HCT116 (cell line): ENCODE measurements around the gene PNLIPRP3. TPM values are rescaled to one million over a fixed set of nuclear protein-coding genes. Genes with fewer than 3 reads are reported as not detected.

ENCODE experiments used
- ATAC-seq: fragments of 200-7000 bp; cut with Tn5 transposase; 2 replicates; pipeline ENCODE4 v1.9.1; 2020; ENCODE audit warnings: mild to moderate bottlenecking, moderate library complexity
- BruUV-seq: library from RNA; stranded (reverse); fragments of 400-500 nt; replicated peaks from 2 replicates; lab custom pipeline; 2021; lab: Mats Ljungman, UMichigan
- CTCF ChIA-PET: fragments of 300-600 bp; sonication (Branson Sonifier 250); formaldehyde crosslinking; loops from one replicate; lab custom pipeline; 2021; ENCODE audit warnings: antibody characterized with exemption; lab: Charles Lee
- POLR2A ChIA-PET: fragments of 300-600, 350-600 bp; sonication (Branson Sonifier 250); formaldehyde crosslinking; loops from one replicate; lab custom pipeline; 2021; ENCODE audit warnings: antibody characterized with exemption; lab: Charles Lee
- RAD21 ChIA-PET, 2 experiments: fragments of 300-600 bp; sonication (Branson Sonifier 250); formaldehyde crosslinking; loops; one replicate each; lab custom pipeline; 2023; ENCODE audit warnings: low total read pairs in 2 of 2; ENCODE audit not compliant: uncharacterized antibody in 2 of 2, unreplicated experiment in 2 of 2, low non-redundant PET in 1 of 2; lab: Charles Lee
- DNase-seq: peaks from one replicate; pipeline ENCODE4 v3.0.0-alpha.2; 2010; ENCODE audit warnings: low read depth, low spot score
- H2AFZ ChIP-seq: fragments of 200-600 bp; shearing (Covaris generic), sonication (generic); 2 replicates; pipeline ENCODE4 v1.6.1; 2017; ENCODE audit warnings: low read depth, mixed run types, mixed read lengths, antibody characterized with exemption, low read length; ENCODE audit not compliant: poor library complexity, severe bottlenecking
- H3K27ac ChIP-seq: 2 replicates; pipeline ENCODE4 v1.5.1; 2012; ENCODE audit warnings: low read depth, low read length
- H3K27me3 ChIP-seq: fragments of 200-600 bp; sonication (generic); 2 replicates; pipeline ENCODE4 v1.6.1; 2016; ENCODE audit warnings: mixed run types, low read length, mixed read lengths; ENCODE audit not compliant: insufficient read depth
- H3K36me3 ChIP-seq, 2 experiments: fragments of 200-500 bp in 1 of 2; fragments of 200-600 bp in 1 of 2; sonication (Bioruptor generic) in 1 of 2; sonication (generic) in 1 of 2; 2 replicates each; pipeline versions ENCODE4 v1.5.1 to v1.6.1; 2014 to 2016; ENCODE audit warnings: low read length in 2 of 2, inconsistent platforms in 1 of 2, mixed read lengths in 1 of 2, mixed run types in 1 of 2; ENCODE audit not compliant: insufficient read depth in 2 of 2, control insufficient read depth in 1 of 2
- H3K4me1 ChIP-seq, 2 experiments: fragments of 200-600 bp in 1 of 2; sonication (generic) in 1 of 2; 2 replicates each; pipeline versions ENCODE4 v1.5.1 to v1.6.1; 2012 to 2017; ENCODE audit warnings: low read length in 2 of 2, inconsistent platforms in 1 of 2, mild to moderate bottlenecking in 1 of 2, mixed read lengths in 1 of 2, mixed run types in 1 of 2, moderate library complexity in 1 of 2; ENCODE audit not compliant: insufficient read depth in 2 of 2, control insufficient read depth in 1 of 2
- H3K4me2 ChIP-seq: fragments of 200-600 bp; sonication (generic); 2 replicates; pipeline ENCODE4 v1.6.1; 2017; ENCODE audit warnings: mixed run types, low read length, mixed read lengths
- H3K4me3 ChIP-seq, 2 experiments: fragments of 200-600 bp in 1 of 2; sonication (generic) in 1 of 2; replicated peaks in 1 of 2; 2 replicates each; pipeline ENCODE4 v1.5.1; 2011 to 2016; ENCODE audit warnings: low read length in 2 of 2, control low read depth in 1 of 2, low read depth in 1 of 2, mild to moderate bottlenecking in 1 of 2, mixed read lengths in 1 of 2, mixed run types in 1 of 2
- H3K79me2 ChIP-seq: fragments of 200-600 bp; sonication (generic); 2 replicates; pipeline ENCODE4 v1.6.1; 2017; ENCODE audit warnings: mild to moderate bottlenecking, mixed run types, low read length, moderate library complexity, mixed read lengths; ENCODE audit not compliant: insufficient read depth
- H3K9ac ChIP-seq: fragments of 200-600 bp; sonication (generic); 2 replicates; pipeline ENCODE4 v1.6.1; 2016; ENCODE audit warnings: low read length, mixed read lengths
- H3K9me2 ChIP-seq: fragments of 200-600 bp; sonication (generic), shearing (Covaris generic); 2 replicates; pipeline ENCODE4 v1.6.1; 2017; ENCODE audit warnings: mixed run types, mild to moderate bottlenecking, moderate library complexity; ENCODE audit not compliant: insufficient read depth
- H3K9me3 ChIP-seq, 2 experiments: fragments of 200-500 bp in 1 of 2; fragments of 200-600 bp in 1 of 2; sonication (Bioruptor generic) in 1 of 2; sonication (generic) in 1 of 2; 2 replicates each; pipeline ENCODE4 v1.6.1; 2014 to 2017; ENCODE audit warnings: low read length in 2 of 2, mixed read lengths in 2 of 2, inconsistent platforms in 1 of 2, low read depth in 1 of 2, mild to moderate bottlenecking in 1 of 2, mixed run types in 1 of 2, moderate library complexity in 1 of 2; ENCODE audit not compliant: control insufficient read depth in 1 of 2, insufficient read depth in 1 of 2
- H4K20me1 ChIP-seq: fragments of 200-600 bp; sonication (generic), shearing (Covaris generic); 2 replicates; pipeline ENCODE4 v1.6.1; 2017; ENCODE audit warnings: mixed run types, mild to moderate bottlenecking, moderate library complexity; ENCODE audit not compliant: insufficient read depth
- CBX3 ChIP-seq: IDR thresholded peaks from 2 replicates; pipeline ENCODE4 v1.6.1; 2012; ENCODE audit warnings: low read depth
- CEBPB ChIP-seq: IDR thresholded peaks from 2 replicates; pipeline ENCODE4 v1.6.1; 2012; ENCODE audit warnings: low read depth
- CTCF ChIP-seq, 3 experiments: fragments of 200-600 bp in 1 of 3; sonication (generic) in 1 of 3; IDR thresholded peaks in 2 of 3; conservative IDR thresholded peaks in 1 of 3; 2 replicates each; pipeline ENCODE4 v1.5.1; 2012 to 2017; ENCODE audit warnings: low read depth in 2 of 3, low read length in 2 of 3, antibody characterized with exemption in 1 of 3, borderline replicate concordance in 1 of 3, control low read depth in 1 of 3, mild to moderate bottlenecking in 1 of 3, mixed read lengths in 1 of 3, mixed run types in 1 of 3, moderate library complexity in 1 of 3; ENCODE audit not compliant: insufficient read depth in 1 of 3
- ELF1 ChIP-seq: IDR thresholded peaks from 2 replicates; pipeline ENCODE4 v1.6.1; 2012; ENCODE audit warnings: low read depth, borderline replicate concordance
- EZH2 ChIP-seq: fragments of 200-600 bp; sonication (generic); IDR thresholded peaks from 2 replicates; pipeline ENCODE4 v1.6.1; 2017; ENCODE audit warnings: antibody characterized with exemption, mixed run types
- JUND ChIP-seq: IDR thresholded peaks from 2 replicates; pipeline ENCODE4 v1.6.1; 2012
- POLR2A ChIP-seq: IDR thresholded peaks from 2 replicates; pipeline ENCODE4 v1.7.0; 2011; ENCODE audit warnings: borderline replicate concordance; ENCODE audit not compliant: insufficient read depth, insufficient read length; ENCODE audit errors: extremely low read depth
- POLR2AphosphoS5 ChIP-seq: IDR thresholded peaks from 2 replicates; pipeline ENCODE4 v1.6.1; 2011; ENCODE audit warnings: mild to moderate bottlenecking, low read depth, low read length, moderate library complexity
- RAD21 ChIP-seq: IDR thresholded peaks from 2 replicates; pipeline ENCODE4 v1.6.1; 2012; ENCODE audit warnings: low read depth, mild to moderate bottlenecking
- SIN3A ChIP-seq: IDR thresholded peaks from 2 replicates; pipeline ENCODE4 v1.6.1; 2012; ENCODE audit warnings: low read depth
- SP1 ChIP-seq: IDR thresholded peaks from 2 replicates; pipeline ENCODE4 v1.6.1; 2012; ENCODE audit warnings: low read depth
- SRF ChIP-seq: IDR thresholded peaks from 2 replicates; pipeline ENCODE4 v1.6.1; 2012; ENCODE audit warnings: low read depth
- TCF7L2 ChIP-seq: IDR thresholded peaks from 2 replicates; pipeline ENCODE4 v1.7.0; 2011; ENCODE audit warnings: borderline replicate concordance, inconsistent platforms; ENCODE audit not compliant: insufficient read depth, insufficient read length; ENCODE audit errors: extremely low read depth
- YY1 ChIP-seq: IDR thresholded peaks from 2 replicates; pipeline ENCODE4 v1.6.1; 2011; ENCODE audit warnings: low read length, low read depth, moderate library complexity, mild to moderate bottlenecking; ENCODE audit not compliant: insufficient replicate concordance; ENCODE audit errors: extremely low read depth
- ZBTB33 ChIP-seq: IDR thresholded peaks from 2 replicates; pipeline ENCODE4 v1.6.1; 2011; ENCODE audit warnings: mild to moderate bottlenecking, low read length, moderate library complexity; ENCODE audit not compliant: insufficient replicate concordance; ENCODE audit errors: extremely low read depth
- ZFX ChIP-seq: fragments of 450-650 bp; IDR thresholded peaks from 2 replicates; pipeline ENCODE4 v1.6.1; 2017
- ZNF274 ChIP-seq: fragments of 200-500 bp; sonication (Bioruptor generic); IDR thresholded peaks from 2 replicates; pipeline ENCODE4 v1.6.1; 2014; ENCODE audit warnings: mild to moderate bottlenecking, low read depth, low read length, inconsistent platforms
- intact Hi-C: fragments of 100-400 bp; cut with micrococcal nuclease; formaldehyde crosslinking; loops from 2 replicates; pipeline ENCODE4 v1.10.0; 2022
- total RNA-seq: library from RNA; stranded (reverse); gene quantifications from one replicate; pipeline ENCODE4 v1.2.1, GENCODE V29; 2021; ENCODE audit not compliant: unreplicated experiment
- TF ChIP-seq, protein P1 (sequence below): IDR thresholded peaks from 2 replicates; pipeline ENCODE4 v1.6.1; 2012

PNLIPRP3 gene
- total RNA-seq, 1 experiment from 2014 or later, result not detected

DNA sequence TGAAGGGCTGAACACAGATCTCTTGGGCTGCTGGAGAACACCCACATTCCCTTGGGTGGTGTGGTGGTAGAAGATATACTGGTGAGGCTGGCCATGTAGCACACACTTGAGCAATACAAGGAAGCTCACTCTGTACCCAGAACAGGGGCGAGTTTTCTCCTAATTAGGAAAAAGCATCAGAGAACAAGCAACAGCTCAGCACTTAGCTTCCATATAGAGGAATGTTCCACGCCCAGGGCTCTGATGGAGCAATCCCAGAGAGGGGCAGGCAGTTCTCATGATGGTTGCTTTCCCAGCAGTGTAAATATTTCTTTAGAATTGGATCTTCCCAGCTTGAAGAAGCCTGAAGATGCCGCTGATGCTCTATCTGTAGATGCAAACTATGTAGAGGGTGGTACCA is 97.1 kb downstream of the PNLIPRP3 start:
- DNase-seq, result no peak

More for the DNA sequence above, 97.1 kb downstream of the PNLIPRP3 start:
- H4K20me1 ChIP-seq, result no peaks in the 10 kb centered on the region
- no peaks in the 10 kb centered on the region for H3K79me2 ChIP-seq
- no TSS peak for BruUV-seq
- RAD21 ChIA-PET, result no interaction called here
- TF ChIP-seq POLR2A, result no peak
- no peak for TF ChIP-seq SP1
- no peak for TF ChIP-seq ZFX
- no peak for TF ChIP-seq YY1
- no peak for TF ChIP-seq RAD21
- TF ChIP-seq POLR2AphosphoS5, result no peak
- no peak for TF ChIP-seq ZBTB33
- TF ChIP-seq TCF7L2, result no peak
- TF ChIP-seq SRF, result no peak
- no peak for TF ChIP-seq EZH2
- TF ChIP-seq, protein P1, sequence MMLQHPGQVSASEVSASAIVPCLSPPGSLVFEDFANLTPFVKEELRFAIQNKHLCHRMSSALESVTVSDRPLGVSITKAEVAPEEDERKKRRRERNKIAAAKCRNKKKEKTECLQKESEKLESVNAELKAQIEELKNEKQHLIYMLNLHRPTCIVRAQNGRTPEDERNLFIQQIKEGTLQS, result no peak
- TF ChIP-seq ELF1, result no peak
- no peak for TF ChIP-seq CEBPB
- no peak for TF ChIP-seq CBX3
- TF ChIP-seq JUND, result no peak
- no peak for TF ChIP-seq ZNF274
- no peak for TF ChIP-seq CTCF (IDR thresholded peaks at IDR 0.05 in 2 of 3, conservative IDR thresholded peaks at IDR 0.05 in 1 of 3; ENCODE audit: borderline replicate concordance in 1 of 3, insufficient read depth in 1 of 3, low read depth in 2 of 3, low read length in 2 of 3)
- TF ChIP-seq SIN3A, result no peak
- no peak overlapping the region for H3K4me2 ChIP-seq
- no peak overlapping the region for H3K27ac ChIP-seq
- no peaks in the 10 kb centered on the region for H3K9me2 ChIP-seq
- peaks cover 21% of the 10 kb centered on the region for H3K27me3 ChIP-seq
- POLR2A ChIA-PET, result no interaction called here
- no peaks in the 10 kb centered on the region for H3K9me3 ChIP-seq
- no peaks in the 10 kb centered on the region for H3K4me1 ChIP-seq
- no peak overlapping the region for H2AFZ ChIP-seq
- no peak overlapping the region for H3K9ac ChIP-seq
- H3K36me3 ChIP-seq, result no peaks in the 10 kb centered on the region
- no peak overlapping the region for H3K4me3 ChIP-seq
- ATAC-seq, result no peak
- intact Hi-C loops, result loop anchor here (5.0 kb wide), 1 partner anchor 52 kb away; no protein-coding TSS in a partner anchor
- CTCF ChIA-PET, result interaction anchor here (1.6 kb wide), 1 partner anchor 14 kb away, joined by 5 read pairs; no protein-coding TSS in a partner anchor
